Measurements from ENCODE around the gene RAB3C.
A peak's percentile ranks its signal among the peaks of the same experiment; 100 is the strongest.

The RAB3C gene

GRCh38 chr5:58868931-58869330 is 286.1 kb downstream of the RAB3C start:
- Histone ChIP-seq H3K9me2 (replicated peaks; ENCODE audit: low read depth, low read length) (no peaks in the 10 kb centered on the region), H3K4me1 (ENCODE audit: insufficient read depth, low read length, poor library complexity, severe bottlenecking) (no peaks in the 10 kb centered on the region), H3K4me2 (ENCODE audit: low read depth, low read length, poor library complexity, severe bottlenecking) (no peak overlapping the region), H3K27me3 (ENCODE audit: insufficient read depth, low read length, poor library complexity, severe bottlenecking) (no peaks in the 10 kb centered on the region), H3K79me2 (ENCODE audit: insufficient read depth, low read length) (no peaks in the 10 kb centered on the region), H3K36me3 (ENCODE audit: insufficient read depth, low read length) (no peaks in the 10 kb centered on the region), H3F3A (ENCODE audit: low read depth) (no peaks in the 10 kb centered on the region), H3K9ac (ENCODE audit: low read depth, low read length, poor library complexity, severe bottlenecking) (no peak overlapping the region), H3K4me3 (ENCODE audit: low read length, poor library complexity, severe bottlenecking) (no peak overlapping the region), H2AFZ (ENCODE audit: low read length) (no peak overlapping the region), H4K20me1 (ENCODE audit: insufficient read depth, low read length, poor library complexity, severe bottlenecking) (no peaks in the 10 kb centered on the region), H3K9me3 (ENCODE audit: insufficient read depth, low read depth, low read length) (no peaks in the 10 kb centered on the region)
- no peak for TF ChIP-seq EZH2phosphoT487 (IDR thresholded peaks at IDR 0.05; ENCODE audit: borderline replicate concordance)
- TF ChIP-seq, protein P1, sequence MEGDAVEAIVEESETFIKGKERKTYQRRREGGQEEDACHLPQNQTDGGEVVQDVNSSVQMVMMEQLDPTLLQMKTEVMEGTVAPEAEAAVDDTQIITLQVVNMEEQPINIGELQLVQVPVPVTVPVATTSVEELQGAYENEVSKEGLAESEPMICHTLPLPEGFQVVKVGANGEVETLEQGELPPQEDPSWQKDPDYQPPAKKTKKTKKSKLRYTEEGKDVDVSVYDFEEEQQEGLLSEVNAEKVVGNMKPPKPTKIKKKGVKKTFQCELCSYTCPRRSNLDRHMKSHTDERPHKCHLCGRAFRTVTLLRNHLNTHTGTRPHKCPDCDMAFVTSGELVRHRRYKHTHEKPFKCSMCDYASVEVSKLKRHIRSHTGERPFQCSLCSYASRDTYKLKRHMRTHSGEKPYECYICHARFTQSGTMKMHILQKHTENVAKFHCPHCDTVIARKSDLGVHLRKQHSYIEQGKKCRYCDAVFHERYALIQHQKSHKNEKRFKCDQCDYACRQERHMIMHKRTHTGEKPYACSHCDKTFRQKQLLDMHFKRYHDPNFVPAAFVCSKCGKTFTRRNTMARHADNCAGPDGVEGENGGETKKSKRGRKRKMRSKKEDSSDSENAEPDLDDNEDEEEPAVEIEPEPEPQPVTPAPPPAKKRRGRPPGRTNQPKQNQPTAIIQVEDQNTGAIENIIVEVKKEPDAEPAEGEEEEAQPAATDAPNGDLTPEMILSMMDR (conservative IDR thresholded peaks at IDR 0.05; ENCODE audit: low read length) = no peak

GRCh38 chr5:58871648-58872242 is 288.9 kb downstream of the RAB3C start:
- Histone ChIP-seq H3K9me3 (ENCODE audit: insufficient read depth, low read depth, low read length) (no peaks in the 10 kb centered on the region), H3K79me2 (ENCODE audit: insufficient read depth, low read length) (no peaks in the 10 kb centered on the region), H4K20me1 (ENCODE audit: insufficient read depth, low read length, poor library complexity, severe bottlenecking) (no peaks in the 10 kb centered on the region), H3K4me3 (ENCODE audit: low read length, poor library complexity, severe bottlenecking) (no peak overlapping the region), H3K4me1 (ENCODE audit: insufficient read depth, low read length, poor library complexity, severe bottlenecking) (peaks cover 11% of the 10 kb centered on the region), H3K27me3 (ENCODE audit: insufficient read depth, low read length, poor library complexity, severe bottlenecking) (no peaks in the 10 kb centered on the region), H3K4me2 (ENCODE audit: low read depth, low read length, poor library complexity, severe bottlenecking) (no peak overlapping the region), H3K9ac (ENCODE audit: low read depth, low read length, poor library complexity, severe bottlenecking) (no peak overlapping the region), H3K36me3 (ENCODE audit: insufficient read depth, low read length) (no peaks in the 10 kb centered on the region), H3K9me2 (replicated peaks; ENCODE audit: low read depth, low read length) (no peaks in the 10 kb centered on the region), H3F3A (ENCODE audit: low read depth) (no peaks in the 10 kb centered on the region), H2AFZ (ENCODE audit: low read length) (no peak overlapping the region; the same call in 1 of the 2 replicates)
- TF ChIP-seq, protein P1 (conservative IDR thresholded peaks at IDR 0.05; ENCODE audit: low read length) = peak; percentile 60
- no peak for TF ChIP-seq EZH2phosphoT487 (IDR thresholded peaks at IDR 0.05; ENCODE audit: borderline replicate concordance)

DNA sequence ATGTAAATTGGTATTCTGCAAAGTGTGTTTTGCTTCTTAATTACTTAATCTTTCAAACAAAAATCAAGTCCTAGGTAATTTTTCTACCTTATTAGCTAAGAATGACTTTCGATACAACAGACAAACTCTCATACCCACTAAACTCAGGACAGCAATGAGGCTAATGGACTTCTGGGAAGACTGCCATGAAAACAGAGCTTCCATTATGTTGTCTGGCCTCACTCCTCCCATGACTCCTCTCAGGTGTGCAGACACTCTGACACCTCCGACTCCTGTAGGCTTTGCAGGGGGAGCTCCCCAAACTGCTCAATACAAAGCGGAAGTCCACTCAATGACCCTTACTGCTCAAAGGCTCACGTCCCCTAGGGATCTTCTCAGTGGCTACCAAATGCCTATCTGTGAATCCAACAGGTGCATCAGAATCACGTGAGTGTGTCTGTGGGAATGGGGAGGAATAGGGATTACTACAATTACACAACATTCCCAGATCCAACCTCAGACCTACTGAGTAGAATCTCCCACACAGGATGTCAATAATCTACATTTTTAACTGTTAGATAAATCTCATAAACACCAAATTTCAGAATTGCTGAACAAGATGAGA is 289.9 kb downstream of the RAB3C start:
- Histone ChIP-seq H3K9me3 (ENCODE audit: insufficient read depth, low read depth, low read length) (no peaks in the 10 kb centered on the region), H3K9me2 (replicated peaks; ENCODE audit: low read depth, low read length) (no peaks in the 10 kb centered on the region), H3K27me3 (ENCODE audit: insufficient read depth, low read length, poor library complexity, severe bottlenecking) (no peaks in the 10 kb centered on the region), H3K4me3 (ENCODE audit: low read length, poor library complexity, severe bottlenecking) (no peak overlapping the region), H3K36me3 (ENCODE audit: insufficient read depth, low read length) (no peaks in the 10 kb centered on the region), H3K79me2 (ENCODE audit: insufficient read depth, low read length) (no peaks in the 10 kb centered on the region), H2AFZ (ENCODE audit: low read length) (no peak overlapping the region), H3K9ac (ENCODE audit: low read depth, low read length, poor library complexity, severe bottlenecking) (no peak overlapping the region), H4K20me1 (ENCODE audit: insufficient read depth, low read length, poor library complexity, severe bottlenecking) (no peaks in the 10 kb centered on the region), H3F3A (ENCODE audit: low read depth) (no peaks in the 10 kb centered on the region), H3K4me1 (ENCODE audit: insufficient read depth, low read length, poor library complexity, severe bottlenecking) (peaks cover 11% of the 10 kb centered on the region), H3K4me2 (ENCODE audit: low read depth, low read length, poor library complexity, severe bottlenecking) (no peak overlapping the region)
- no peak for TF ChIP-seq EZH2phosphoT487 (IDR thresholded peaks at IDR 0.05; ENCODE audit: borderline replicate concordance)
- TF ChIP-seq, protein P1 (conservative IDR thresholded peaks at IDR 0.05; ENCODE audit: low read length) = no peak
